ENCODE measurements around the gene FBXO42. TPM values are rescaled to one million over a fixed set of nuclear protein-coding genes. Genes with fewer than 3 reads are reported as not detected.

Gene FBXO42
- total and polyA plus RNA-seq, 2 donors (not counting 3 experiments of a cell fraction or from before 2014, with no cell fraction given): 16.3 to 20.4 TPM

GRCh38 chr1:16248603-16249516, 103.4 kb downstream of the FBXO42 start:
- dilution Hi-C loops (cut with MboI; ENCODE audit: extremely low pct_ligation_motif_present, low sequenced_read_pairs): no loop called here
- H3K4me3 ChIP-seq (replicated peaks in 1 of 3; ENCODE audit: insufficient read depth in 1 of 3, low read depth in 1 of 3, low read length in 3 of 3): peak overlapping the region in 1 of 3 experiments; percentile 45

GRCh38 chr1:16248007-16248436, 104.3 kb downstream of the FBXO42 start:
- peak overlapping the region; percentile 65 for H3K9ac ChIP-seq (replicated peaks; ENCODE audit: extremely low read depth, insufficient read depth, low read length)
- H2AFZ ChIP-seq (ENCODE audit: low read depth, low read length): no peak overlapping the region
- H3K4me3 ChIP-seq (replicated peaks in 1 of 3; ENCODE audit: insufficient read depth in 1 of 3, low read depth in 1 of 3, low read length in 3 of 3): no peak overlapping the region
- peak overlapping the region; percentile 94 for H3K27ac ChIP-seq (ENCODE audit: insufficient read depth, low read depth, low read length)
- H3K4me2 ChIP-seq (ENCODE audit: insufficient read depth, low read length): peak overlapping the region; percentile 71
- H3K9me3 ChIP-seq (replicated peaks; ENCODE audit: control insufficient read depth, insufficient read depth, low read length): no peaks in the 10 kb centered on the region
- intact Hi-C loops (cut with micrococcal nuclease) (loop anchor here (1.0 to 2.0 kb wide), 3 partner anchors 19 to 115 kb away; partner anchors contain the start of gene FBXO42), dilution Hi-C loops (cut with MboI; ENCODE audit: extremely low pct_ligation_motif_present, low sequenced_read_pairs) (no loop called here)
- peaks cover 29% of the 10 kb centered on the region for H3K4me1 ChIP-seq (ENCODE audit: control insufficient read depth, extremely low read depth, insufficient read depth, low read length)
- no peaks in the 10 kb centered on the region for H4K20me1 ChIP-seq (replicated peaks; ENCODE audit: control insufficient read depth, extremely low read depth, insufficient read depth, low read length)
- peaks cover 3 to 15% of the 10 kb centered on the region in 2 experiments for H3K36me3 ChIP-seq (ENCODE audit: control insufficient read depth in 2 of 2, extremely low read depth in 1 of 2, insufficient read depth in 2 of 2, low read length in 2 of 2)
- H3K79me2 ChIP-seq (ENCODE audit: control insufficient read depth, insufficient read depth, low read length): no peaks in the 10 kb centered on the region
- FAIRE-seq (no peak), DNase-seq (ENCODE audit: low read depth, low spot score) (no peak)
- POLR2A ChIA-PET: interaction anchor here (0.5 to 1.2 kb wide), 2 partner anchors 31 to 207 kb away, joined by 3 to 4 read pairs; no protein-coding TSS in a partner anchor
- CTCF ChIA-PET: interaction anchor here (0.6 to 9.5 kb wide), 7 partner anchors 11 to 437 kb away, joined by 3 to 179 read pairs (median 4); partner anchors contain the start of genes CPLANE2 and FAM131C
- H3K9me1 ChIP-seq (replicated peaks; ENCODE audit: control insufficient read depth, extremely low read depth, insufficient read depth, low read length): no peaks in the 10 kb centered on the region
- TSS peak; percentile 11 for BruUV-seq (replicated peaks)
- TF ChIP-seq JUN (IDR thresholded peaks at IDR 0.05; ENCODE audit: borderline replicate concordance, insufficient read depth, insufficient read length, low read depth) (no peak), MYC (IDR thresholded peaks at IDR 0.05; ENCODE audit: low read depth, low read length) (no peak), CTCF (IDR thresholded peaks at IDR 0.05; ENCODE audit: extremely low read depth in 1 of 2, insufficient read depth in 1 of 2, low read depth in 1 of 2, low read length in 2 of 2) (no peak), POLR2AphosphoS5 (IDR thresholded peaks at IDR 0.05; ENCODE audit: insufficient read depth, low read depth, low read length) (no peak), MAX (IDR thresholded peaks at IDR 0.05; ENCODE audit: insufficient read depth, insufficient read length) (no peak), EZH2 (IDR thresholded peaks at IDR 0.05; ENCODE audit: borderline replicate concordance, low read depth, low read length, severe bottlenecking) (no peak), GATA2 (IDR thresholded peaks at IDR 0.05; ENCODE audit: insufficient read depth, insufficient read length, low read depth, low read length) (no peak), FOS (IDR thresholded peaks at IDR 0.05; ENCODE audit: borderline replicate concordance, insufficient read depth, low read length) (no peak), POLR2A (IDR thresholded peaks at IDR 0.05; ENCODE audit: low read depth, low read length) (no peak)
- H3K27me3 ChIP-seq (ENCODE audit: control insufficient read depth in 2 of 2, insufficient read depth in 2 of 2, low read length in 2 of 2): no peaks in the 10 kb centered on the region

More at GRCh38 chr1:16248603-16249516, 103.4 kb downstream of the FBXO42 start:
- H3K9me1 ChIP-seq (replicated peaks; ENCODE audit: control insufficient read depth, extremely low read depth, insufficient read depth, low read length): no peaks in the 10 kb centered on the region
- no peaks in the 10 kb centered on the region for H4K20me1 ChIP-seq (replicated peaks; ENCODE audit: control insufficient read depth, extremely low read depth, insufficient read depth, low read length)
- peaks cover 29% of the 10 kb centered on the region for H3K4me1 ChIP-seq (ENCODE audit: control insufficient read depth, extremely low read depth, insufficient read depth, low read length)
- peaks cover 3 to 15% of the 10 kb centered on the region in 2 experiments for H3K36me3 ChIP-seq (ENCODE audit: control insufficient read depth in 2 of 2, extremely low read depth in 1 of 2, insufficient read depth in 2 of 2, low read length in 2 of 2)
- H3K4me2 ChIP-seq (ENCODE audit: insufficient read depth, low read length): peak overlapping the region; percentile 71
- H3K9ac ChIP-seq (replicated peaks; ENCODE audit: extremely low read depth, insufficient read depth, low read length): peak overlapping the region; percentile 65
- H3K9me3 ChIP-seq (replicated peaks; ENCODE audit: control insufficient read depth, insufficient read depth, low read length): no peaks in the 10 kb centered on the region
- FAIRE-seq (peak; percentile 97), DNase-seq (ENCODE audit: low read depth, low spot score) (peak; percentile 99)
- BruUV-seq (replicated peaks): no TSS peak
- H3K27ac ChIP-seq (ENCODE audit: insufficient read depth, low read depth, low read length): peak overlapping the region; percentile 94
- no peaks in the 10 kb centered on the region for H3K27me3 ChIP-seq (ENCODE audit: control insufficient read depth in 2 of 2, insufficient read depth in 2 of 2, low read length in 2 of 2)
- intact Hi-C loops (cut with micrococcal nuclease): loop anchor here (1.0 to 2.0 kb wide), 3 partner anchors 18 to 114 kb away; partner anchors contain the start of gene FBXO42
- CTCF ChIA-PET: interaction anchor here (0.6 to 9.5 kb wide), 13 partner anchors 9 to 438 kb away, joined by 3 to 179 read pairs (median 3); partner anchors contain the start of genes CPLANE2, FAM131C and FBXO42
- POLR2A ChIA-PET: interaction anchor here (0.5 to 1.2 kb wide), 3 partner anchors 32 to 208 kb away, joined by 3 to 4 read pairs (median 4); partner anchors contain the start of gene FBXO42
- H2AFZ ChIP-seq (ENCODE audit: low read depth, low read length): peak overlapping the region; percentile 44
- TF ChIP-seq JUN (IDR thresholded peaks at IDR 0.05; ENCODE audit: borderline replicate concordance, insufficient read depth, insufficient read length, low read depth): peak; percentile 36
- no peak for TF ChIP-seq MAX (IDR thresholded peaks at IDR 0.05; ENCODE audit: insufficient read depth, insufficient read length)
- peak; percentile 98 for TF ChIP-seq GATA2 (IDR thresholded peaks at IDR 0.05; ENCODE audit: insufficient read depth, insufficient read length, low read depth, low read length)
- peak; percentile 81 for TF ChIP-seq POLR2AphosphoS5 (IDR thresholded peaks at IDR 0.05; ENCODE audit: insufficient read depth, low read depth, low read length)
- TF ChIP-seq FOS (IDR thresholded peaks at IDR 0.05; ENCODE audit: borderline replicate concordance, insufficient read depth, low read length): peak; percentile 82
- no peaks in the 10 kb centered on the region for H3K79me2 ChIP-seq (ENCODE audit: control insufficient read depth, insufficient read depth, low read length)

Data from endothelial cell of umbilical vein (primary cell).